HG03280 (cell line): ENCODE results near the gene KRT85.
"Not testable (repeated sequence)": the region's sequence is repeated elsewhere in the genome, so short reads cannot be mapped to it uniquely, and the experiment has no call there.

Source experiments
- ATAC-seq: cut with Tn5 transposase; IDR thresholded peaks from one replicate; pipeline ENCODE4 v1.9.1; 2021; ENCODE audit warnings: mild to moderate bottlenecking, moderate library complexity; ENCODE audit not compliant: unreplicated experiment

The KRT85 gene

DNA sequence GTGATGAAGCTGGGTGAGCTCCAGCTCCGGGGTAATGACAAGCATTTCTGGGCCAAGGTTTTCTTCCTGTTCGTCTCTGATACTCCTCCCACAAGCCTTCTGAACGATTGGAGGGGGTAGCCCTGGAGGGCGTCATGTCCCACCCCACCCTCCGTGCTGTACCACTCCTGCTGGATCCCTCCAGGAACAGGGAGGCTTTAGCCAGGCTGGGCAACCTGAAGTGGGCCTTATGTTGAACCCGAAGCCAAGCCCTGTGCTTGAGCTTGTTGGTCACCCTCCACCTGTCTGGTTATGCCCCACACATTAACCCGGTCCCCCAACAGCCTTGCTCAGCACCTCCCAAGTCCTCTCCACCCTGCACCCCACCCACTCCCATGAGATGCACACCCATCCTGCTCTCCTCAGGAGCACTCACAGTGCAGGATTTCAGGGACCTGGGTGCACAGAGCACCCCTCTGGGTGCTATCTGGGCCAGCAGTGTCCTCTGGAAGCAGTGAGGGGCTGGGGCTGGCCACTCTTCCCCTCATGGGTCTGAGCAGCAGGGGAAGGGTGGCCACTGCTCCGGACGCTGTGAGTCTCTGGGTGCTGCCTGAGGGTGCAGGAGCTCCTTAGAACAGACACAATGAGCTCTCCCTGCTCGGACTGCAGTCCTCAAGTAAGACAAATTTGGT lies 39.3 kb downstream of the KRT85 start:
- no peak for ATAC-seq

DNA sequence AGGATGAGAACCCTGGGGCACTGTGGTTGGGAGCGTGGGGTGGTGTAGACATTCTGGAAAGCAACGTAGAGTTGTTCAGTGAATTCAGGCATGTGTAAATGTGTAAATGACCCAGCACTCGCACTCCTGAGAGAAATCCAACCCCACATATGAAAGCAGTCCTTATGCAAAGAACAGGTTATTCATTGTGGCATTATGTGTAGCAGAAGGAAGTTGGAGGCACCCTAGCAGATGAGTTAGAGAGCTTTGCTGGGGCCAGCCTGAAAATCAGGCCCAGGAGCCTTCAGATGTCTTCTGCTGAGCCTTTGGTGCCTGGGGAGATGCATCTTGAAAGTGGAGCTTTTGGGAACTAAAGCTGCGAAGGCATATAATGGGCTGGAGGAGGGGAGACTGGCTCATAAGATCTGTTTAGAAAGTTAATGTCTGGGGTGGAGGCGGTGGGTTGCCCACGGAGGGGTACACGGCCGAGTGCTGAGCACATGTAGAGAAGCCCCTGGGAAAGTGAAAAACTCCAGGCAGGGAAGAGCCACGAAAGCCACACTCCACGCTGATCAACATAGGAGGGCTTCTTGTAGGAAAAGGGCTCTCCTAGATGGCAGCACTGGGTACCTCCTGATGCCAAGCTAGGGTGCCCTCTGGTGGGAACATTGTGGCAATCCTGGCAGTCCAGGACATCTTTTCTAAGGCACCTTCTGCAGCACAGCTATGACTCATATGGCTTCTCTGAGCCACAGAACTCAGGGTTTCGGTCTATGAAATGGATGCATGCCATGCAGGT lies 40.0 kb downstream of the KRT85 start:
- ATAC-seq, result peak; percentile 85

DNA sequence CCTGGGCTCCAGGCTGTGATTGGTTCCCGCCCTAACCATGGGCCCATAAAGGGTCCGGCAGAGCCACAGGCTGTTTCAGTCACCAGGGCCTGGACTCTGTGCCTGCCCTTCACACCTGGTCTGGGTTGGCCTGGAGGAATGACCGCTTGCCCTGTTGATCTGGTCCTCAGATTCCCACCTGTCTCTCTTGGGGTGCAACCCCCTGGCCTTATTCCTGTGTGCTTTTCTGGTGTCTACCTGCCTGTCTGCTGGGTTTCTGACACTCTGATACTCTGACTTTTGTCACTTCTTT lies 43.2 kb downstream of the KRT85 start:
- ATAC-seq, result no peak

DNA sequence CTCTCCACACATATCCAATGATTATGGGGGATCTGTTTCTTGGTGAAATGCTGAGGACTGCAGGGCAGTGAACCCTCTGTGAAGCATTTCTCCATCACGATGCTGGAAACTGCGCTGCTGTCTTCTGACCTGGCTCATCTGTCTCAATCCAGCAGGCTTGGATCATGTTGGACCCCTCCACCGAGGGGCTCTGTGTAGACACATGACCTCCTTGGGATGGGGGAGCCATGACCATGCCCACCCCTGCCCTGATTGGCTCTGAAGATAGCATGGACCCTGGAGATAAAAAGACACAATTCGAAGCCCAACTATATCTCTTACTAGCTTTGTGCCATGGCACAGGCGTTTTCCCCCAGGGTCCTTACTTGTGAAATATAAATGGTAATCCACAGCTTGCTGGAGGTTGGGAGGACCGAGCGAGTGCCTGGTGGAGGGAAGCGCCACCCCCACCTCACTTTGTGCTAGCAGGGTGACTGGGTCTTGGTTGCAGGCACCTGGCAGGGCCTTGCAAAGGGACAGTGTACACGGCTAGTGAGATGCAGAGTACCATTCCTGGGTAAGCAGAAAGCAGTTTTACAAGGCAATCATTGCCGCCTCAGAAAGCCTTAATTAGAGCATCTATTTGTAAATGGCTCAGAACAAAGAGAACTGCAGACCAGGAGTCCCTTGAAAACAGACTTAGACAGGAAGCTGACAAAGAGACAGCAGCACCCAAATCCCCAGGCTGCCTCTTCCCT lies 43.7 kb downstream of the KRT85 start:
- no peak for ATAC-seq

DNA sequence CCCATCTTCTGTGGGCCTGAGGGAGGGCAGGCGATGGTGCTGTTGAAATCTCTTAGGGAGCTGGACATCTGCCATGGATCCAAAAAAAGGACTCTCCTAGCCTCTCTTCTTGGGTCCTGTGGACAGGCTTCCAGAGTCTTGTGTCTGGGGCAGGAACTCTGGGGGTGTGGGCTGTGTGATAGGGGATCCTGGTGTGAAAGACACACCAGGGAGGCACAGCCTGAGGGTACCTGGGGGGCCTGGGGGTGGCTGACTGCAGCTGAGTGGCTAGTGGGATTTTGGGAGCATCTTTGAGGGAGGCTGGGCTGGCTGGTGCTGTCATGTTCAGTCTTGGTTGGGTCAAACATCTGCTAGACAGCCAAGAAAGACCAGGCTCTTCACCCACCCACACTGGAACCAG lies 44.3 kb downstream of the KRT85 start:
- ATAC-seq, result no peak

DNA sequence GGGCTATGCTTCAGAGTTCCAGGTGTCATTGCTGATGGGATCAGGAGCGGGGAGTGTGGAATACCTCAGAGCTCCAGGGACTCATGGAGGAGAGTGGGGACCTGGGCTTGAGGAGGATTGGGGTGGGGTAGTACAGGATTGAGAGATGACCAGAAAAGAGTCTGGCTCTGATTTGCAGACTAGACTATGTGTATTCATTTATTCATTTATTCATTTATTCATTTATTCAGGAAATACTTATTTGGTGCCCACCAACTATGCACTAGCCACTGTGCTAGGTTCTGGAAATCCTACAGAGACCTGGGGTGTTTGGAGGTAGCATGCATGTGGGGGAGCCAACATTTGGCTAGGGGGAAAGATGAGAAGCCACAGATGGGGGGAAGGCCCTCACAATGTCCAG lies 45.2 kb downstream of the KRT85 start:
- ATAC-seq, result no peak

DNA sequence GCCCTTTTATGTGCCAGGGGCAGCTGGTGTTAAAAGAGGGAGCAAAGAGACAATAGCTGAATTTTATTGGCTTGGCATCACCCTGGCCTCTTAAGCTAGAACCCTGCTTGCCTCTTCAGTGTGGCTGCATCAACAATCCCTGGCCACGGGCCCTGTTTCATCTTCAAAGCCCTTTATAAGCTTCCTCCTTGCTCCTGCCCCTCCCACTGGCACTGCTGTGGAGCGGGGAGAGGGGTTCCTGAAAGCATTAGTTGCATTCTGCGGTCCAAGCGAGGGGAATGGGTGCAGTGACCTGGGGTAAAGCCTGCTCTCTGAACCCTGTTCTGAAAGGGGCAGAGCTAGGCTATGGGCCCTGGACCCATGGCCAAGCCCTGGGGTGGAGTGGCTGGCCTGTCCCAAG lies 45.9 kb downstream of the KRT85 start:
- no peak for ATAC-seq

DNA sequence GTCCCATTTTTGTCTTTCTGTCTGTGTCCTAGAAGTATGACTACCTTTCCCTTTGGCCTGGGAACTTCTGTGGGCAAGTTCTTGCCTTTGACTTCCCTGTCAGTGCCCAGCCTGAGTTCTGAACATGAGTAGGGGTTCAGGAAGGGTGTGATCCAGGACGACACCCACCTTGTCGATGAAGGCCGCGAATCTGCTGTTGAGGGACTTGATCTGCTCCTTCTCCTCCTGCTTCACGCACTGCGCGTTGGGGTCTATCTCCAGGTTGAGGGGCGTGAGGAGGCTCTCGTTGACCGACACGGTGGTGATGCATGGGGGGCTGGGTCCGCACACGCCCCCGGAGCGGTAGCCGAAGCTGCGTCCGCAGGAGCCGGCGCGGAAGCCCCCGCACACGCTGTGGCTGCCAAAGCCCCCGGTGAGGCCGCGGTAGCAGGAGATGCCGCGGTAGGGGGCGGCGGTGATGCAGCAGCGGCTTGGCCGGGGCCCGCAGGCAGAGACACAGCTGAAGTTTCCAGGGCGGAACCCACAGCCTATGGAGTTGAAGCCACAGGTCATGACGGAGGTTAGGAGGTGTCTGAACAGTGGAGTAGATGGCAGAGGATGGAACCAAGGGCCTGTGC lies 46.4 kb downstream of the KRT85 start, which contains the start of gene KRT83:
Gene KRT83, minus strand, starts transcription at position 615 of the 617 bp plus-strand sequence. Its CDS starts 63 bp downstream, at position 552.
- ATAC-seq, result no peak

DNA sequence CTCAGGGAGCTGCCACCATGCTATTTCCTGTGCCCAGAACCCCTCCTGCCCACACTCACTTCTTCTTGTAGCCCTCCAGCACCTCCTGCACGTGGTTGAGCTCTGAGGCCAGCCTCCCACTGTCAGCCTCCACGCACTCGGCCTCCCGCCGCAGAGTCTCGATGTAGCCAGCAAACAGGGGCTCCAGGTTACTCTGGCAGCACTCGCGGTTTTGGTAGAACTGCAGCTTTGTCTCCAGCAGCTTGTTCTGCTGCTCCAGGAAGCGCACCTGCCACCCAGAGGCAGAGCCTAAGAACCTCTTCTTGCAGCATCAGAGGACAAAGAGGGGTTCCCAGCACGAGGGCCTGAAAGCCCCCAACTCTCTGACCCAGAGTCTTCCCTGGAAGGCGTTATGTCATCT lies 48.2 kb downstream of the KRT85 start:
- ATAC-seq, result no peak

DNA sequence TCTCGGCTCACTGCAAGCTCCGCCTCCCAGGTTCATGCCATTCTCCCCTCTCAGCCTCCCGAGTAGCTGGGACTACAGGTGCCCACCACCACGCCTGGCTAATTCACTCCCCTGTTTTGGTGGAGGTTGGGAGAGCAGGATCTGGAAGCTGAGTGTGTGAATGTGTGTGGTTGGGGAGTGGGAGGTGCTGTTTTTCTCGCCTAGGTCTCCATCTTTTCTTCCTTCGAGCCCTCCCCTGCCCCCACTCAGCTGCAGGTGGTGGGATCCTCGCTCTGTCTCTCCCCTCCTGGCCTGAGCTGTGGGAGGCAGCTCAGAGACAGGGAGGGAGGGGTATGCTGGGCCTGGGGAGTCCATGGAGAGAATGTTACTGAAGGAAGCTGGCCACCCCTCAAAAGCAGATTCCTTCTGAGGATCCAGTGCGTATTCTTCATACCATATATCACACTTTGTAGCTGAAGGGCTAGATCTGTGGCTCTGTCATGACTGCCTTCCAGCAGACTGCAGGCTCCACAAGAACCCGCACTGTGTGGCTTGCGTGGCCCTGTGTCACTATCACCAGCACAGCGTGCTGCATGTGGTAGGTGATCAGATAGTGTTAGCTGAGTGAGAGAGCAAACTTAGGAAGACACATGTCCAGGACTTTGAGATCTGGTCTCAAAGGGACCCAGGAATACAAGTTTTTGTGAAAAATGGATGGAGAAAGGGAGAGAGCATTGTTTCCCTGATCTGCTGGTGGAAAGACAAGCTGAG lies 48.9 kb downstream of the KRT85 start:
- ATAC-seq, result no peak

DNA sequence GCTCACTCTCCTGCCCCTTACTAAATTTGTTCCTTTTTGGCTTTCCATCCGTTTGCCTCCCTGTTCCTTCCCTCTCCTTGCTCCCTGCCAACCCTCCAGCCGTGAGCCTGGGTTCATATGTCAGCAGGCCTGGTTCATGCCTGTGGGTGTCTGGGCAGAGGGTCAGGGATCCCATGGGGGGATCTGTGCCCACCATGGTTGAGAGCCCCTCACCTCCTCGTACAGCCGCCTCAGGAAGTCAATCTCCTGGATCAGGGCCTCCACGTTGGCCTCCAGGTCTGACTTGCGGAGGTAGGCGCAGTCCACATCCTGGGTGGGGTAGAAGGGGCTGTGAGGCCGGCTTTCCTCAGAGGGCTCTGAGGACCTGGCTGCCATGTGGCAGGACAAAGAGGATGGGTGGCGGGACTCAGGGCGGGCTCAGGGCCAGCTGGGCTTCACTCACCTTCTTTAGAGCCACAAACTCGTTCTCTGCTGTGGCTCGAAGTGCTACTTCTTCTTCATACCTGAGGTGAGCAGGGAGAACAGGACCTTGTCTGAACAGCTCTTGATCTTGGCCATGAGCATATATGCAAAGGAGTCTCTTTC lies 49.7 kb downstream of the KRT85 start:
- no peak for ATAC-seq

DNA sequence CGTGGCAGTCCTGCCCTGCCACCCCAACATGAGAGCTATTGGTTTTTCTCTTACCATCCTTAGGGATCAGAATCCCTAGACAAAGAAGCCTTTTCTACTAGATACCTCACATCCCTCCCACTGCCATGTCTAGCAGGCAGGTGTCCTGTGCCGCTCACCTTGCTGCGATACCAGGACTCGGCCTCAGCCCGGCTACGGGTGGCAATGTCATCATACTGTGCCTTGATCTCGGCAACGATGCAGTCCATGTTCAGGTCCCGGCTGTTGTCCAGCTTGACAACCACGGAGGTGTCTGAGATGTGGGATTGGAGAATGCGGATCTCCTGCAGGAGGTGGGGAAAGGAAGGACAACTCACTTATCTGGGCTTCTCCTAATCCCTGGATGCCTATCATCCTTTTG lies 50.6 kb downstream of the KRT85 start:
- no peak for ATAC-seq

DNA sequence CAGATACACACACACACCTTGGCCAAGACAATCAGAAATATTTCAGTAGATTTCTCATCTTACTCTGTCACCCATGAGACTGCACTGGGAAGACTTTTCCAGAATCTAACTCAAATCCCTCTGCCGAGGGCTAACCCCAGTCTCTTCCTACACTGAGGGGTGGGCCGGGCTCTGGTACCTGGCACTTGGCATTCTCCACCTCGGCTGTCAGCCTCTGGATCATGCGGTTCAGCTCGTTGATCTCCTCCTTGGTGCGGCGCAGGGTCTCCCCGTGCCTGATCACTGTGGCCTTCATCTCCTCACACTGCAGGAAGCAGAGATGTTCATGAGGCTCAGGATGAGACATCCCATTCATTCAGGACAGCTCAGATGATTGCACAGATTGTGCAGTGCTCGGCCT lies 51.0 kb downstream of the KRT85 start:
- ATAC-seq, result no peak

DNA sequence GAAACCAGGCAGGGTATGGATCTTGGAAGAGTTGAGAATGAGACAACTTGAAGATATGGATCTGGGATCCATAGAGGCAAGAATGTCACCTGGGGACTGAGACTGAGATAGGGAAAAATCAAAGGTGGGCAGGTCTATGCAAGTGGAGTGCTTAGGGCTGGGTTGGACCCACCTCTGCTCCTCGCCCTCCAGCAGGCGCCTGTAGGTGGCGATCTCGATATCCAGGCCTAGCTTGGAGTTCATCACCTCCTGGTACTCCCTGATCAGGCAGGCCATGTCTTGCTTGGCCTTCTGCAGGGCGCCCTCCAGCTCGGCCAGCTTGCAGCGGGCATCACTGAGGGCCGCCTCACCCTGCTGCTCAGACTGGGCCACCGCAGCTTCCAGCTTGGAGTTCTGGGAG lies 51.6 kb downstream of the KRT85 start:
- not testable (repeated sequence) for ATAC-seq

DNA sequence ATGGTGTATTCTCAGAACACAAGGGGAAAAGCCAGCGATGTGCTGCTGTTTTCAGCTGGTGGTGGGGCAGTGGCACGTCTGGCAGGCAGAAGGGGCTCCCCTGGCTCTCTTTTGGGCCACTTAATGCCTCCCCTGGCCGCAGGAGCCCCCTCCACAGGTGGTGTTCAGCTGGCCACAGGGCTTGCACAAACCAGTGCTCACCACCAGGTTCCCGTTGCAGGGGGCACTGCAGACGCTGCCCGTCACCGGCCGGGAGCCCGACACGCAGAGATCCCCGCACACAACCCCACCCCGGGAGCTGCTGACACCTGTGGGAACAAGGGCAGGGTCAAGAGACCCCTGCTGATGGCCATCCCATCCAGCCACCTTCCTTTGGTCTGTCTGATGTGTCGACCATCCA lies 52.8 kb downstream of the KRT85 start:
- no peak for ATAC-seq

DNA sequence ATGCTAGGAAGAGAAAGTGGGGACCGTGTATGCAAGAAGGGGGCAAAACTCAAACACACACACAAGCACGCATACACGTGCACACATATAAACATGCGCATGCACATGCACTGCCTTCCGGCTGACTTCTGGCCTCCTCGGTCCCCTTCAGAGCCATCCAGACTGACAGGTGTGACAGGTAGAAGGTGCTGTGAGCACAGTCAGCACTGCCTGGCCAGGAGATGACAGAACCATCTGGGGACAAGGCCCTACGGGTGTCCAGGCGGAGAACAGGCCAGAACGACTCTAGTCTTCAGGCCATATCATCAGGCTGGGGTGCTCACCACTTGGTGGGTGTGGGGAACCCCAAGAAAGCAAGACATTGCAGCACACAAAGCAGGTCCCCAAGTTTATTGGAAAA lies 53.4 kb downstream of the KRT85 start:
- no peak for ATAC-seq

DNA sequence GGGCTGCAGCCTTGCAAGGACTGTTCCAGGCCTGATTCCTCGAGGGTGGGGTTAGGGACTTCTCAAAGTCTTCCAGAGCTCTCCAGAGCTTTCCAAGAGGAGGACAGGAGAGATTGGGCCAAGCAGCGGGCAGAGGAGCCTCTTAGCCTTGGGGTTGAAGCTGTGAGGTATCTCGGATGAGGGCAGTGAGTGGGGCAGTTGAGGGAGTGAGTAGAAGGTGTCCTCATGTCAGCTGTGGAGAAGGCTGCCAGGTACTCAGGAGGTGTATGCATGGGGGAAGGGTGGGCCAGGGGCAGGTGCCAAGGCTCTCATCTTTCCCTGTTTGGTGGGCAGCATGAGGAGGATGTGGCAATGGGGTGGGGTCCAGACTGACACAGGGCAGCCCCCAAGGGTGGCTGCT lies 53.8 kb downstream of the KRT85 start:
- no peak for ATAC-seq

DNA sequence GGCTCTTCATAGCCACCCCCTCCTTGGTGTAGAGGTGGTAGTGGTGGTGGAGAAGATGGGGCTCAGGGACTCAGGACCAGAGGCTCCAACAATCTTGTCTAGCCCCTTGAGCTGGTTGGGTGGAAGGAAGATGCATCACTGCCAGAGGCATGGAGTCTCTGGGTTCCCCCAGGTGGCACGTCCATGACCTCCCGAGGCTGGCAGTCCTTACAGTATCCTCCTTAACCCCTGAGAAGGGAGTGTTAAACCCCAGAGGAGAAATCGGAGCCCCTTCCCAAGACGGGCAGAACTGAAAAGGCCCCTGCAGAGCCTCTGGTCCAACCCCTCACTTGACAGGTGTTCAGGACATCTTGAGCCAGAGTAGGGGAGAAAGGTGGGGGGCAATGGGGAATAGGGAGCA lies 55.2 kb downstream of the KRT85 start:
- ATAC-seq, result no peak

DNA sequence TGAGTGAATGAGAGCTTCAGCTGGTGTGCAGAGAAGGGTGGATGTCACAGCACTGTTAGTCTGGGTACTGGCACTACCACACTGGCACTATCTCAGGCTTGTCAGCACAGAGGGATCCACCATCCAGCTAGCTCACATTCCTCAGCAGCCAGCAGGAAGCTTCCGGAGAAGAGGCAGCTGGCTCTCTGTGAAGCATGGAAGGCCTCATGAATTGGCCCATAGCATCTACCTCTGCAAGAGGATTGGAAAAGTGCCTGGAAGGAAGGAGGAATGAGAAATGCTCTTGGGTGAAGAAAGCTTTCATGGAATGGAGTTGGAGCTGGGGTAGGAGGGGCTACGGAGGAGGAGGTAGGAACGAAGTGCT lies 56.0 kb downstream of the KRT85 start:
- no peak for ATAC-seq

DNA sequence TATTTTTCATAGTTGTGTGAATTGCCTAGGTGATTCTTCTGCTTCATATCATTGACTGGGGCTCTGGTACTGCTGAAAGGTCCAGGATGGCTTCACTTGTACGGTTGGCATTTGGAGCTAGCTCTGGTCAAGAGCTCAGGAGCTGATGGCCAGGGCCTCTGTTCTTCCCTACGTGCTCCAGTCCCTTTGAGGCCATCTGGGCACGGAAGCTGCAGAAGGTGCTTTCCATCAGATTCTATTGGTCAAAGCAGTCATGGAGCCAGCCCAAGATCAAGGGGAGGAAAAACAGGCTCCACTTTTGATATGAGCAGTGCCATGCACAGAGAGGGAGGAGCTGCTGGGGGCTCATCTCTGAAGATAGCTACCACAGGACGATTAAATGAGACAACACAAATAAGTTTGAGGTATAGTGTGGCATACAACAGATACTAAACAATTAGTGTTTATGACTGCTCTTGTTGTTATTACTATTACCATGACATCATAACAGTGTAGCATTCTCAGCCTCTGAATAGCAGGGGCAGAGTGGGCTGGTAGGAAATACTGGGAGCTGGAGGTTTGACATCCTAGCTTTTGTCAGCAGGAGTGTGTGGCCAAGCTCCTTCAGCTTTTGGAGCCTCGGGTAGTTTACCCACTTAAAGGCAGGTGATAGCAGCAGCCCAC lies 56.5 kb downstream of the KRT85 start:
- no peak for ATAC-seq
